Gastroesophageal sphincter (tissue), 3 donors: ENCODE data around the gene BAIAP2.

Source experiments
- POLR2A ChIP-seq, 2 donors: fragments of 450-650 bp; IDR thresholded peaks; one replicate each; pipeline ENCODE4 v1.6.1; 2017; ENCODE audit warnings: antibody characterized with exemption in 2 of 2, mild to moderate bottlenecking in 2 of 2, moderate library complexity in 1 of 2
- TF ChIP-seq, protein P1 (sequence below), 4 experiments: fragments of 200-600 bp in 2 of 4; fragments of 450-650 bp in 2 of 4; sonication (generic) in 1 of 4; IDR thresholded peaks; one replicate each; pipeline ENCODE4 v1.5.1; 2017 to 2019; ENCODE audit warnings: antibody characterized with exemption in 4 of 4, mild to moderate bottlenecking in 2 of 4, moderate library complexity in 2 of 4

- no peak for TF ChIP-seq POLR2A (IDR thresholded peaks at IDR 0.05)
- TF ChIP-seq, protein P1, sequence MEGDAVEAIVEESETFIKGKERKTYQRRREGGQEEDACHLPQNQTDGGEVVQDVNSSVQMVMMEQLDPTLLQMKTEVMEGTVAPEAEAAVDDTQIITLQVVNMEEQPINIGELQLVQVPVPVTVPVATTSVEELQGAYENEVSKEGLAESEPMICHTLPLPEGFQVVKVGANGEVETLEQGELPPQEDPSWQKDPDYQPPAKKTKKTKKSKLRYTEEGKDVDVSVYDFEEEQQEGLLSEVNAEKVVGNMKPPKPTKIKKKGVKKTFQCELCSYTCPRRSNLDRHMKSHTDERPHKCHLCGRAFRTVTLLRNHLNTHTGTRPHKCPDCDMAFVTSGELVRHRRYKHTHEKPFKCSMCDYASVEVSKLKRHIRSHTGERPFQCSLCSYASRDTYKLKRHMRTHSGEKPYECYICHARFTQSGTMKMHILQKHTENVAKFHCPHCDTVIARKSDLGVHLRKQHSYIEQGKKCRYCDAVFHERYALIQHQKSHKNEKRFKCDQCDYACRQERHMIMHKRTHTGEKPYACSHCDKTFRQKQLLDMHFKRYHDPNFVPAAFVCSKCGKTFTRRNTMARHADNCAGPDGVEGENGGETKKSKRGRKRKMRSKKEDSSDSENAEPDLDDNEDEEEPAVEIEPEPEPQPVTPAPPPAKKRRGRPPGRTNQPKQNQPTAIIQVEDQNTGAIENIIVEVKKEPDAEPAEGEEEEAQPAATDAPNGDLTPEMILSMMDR (IDR thresholded peaks at IDR 0.05), result no peak
These were observed 19.8 kb upstream of the BAIAP2 start for GRCh38 chr17:81015136-81015535.
